Adipose tissue (tissue), 3 donors: ENCODE data around the gene FCAMR. TPM values are rescaled to one million over a fixed set of nuclear protein-coding genes. Genes with fewer than 3 reads are reported as not detected.

Experiments used
- H3K27ac ChIP-seq: one replicate; pipeline ENCODE4 v1.5.1; 2013; ENCODE audit warnings: low read depth, low read length
- WGBS, 3 donors: extraction: QIAGEN DNeasy Blood & Tissue Kit; methylation state at CpG; one replicate each; pipeline ENCODE4 v1.1.7; 2013; 5-methylcytosine and 5-hydroxymethylcytosine counted together
- polyA plus RNA-seq, 3 donors: library from polyadenylated mRNA; stranded (reverse); fragments of 200-250 nt; gene quantifications; one replicate each; pipeline ENCODE4 v1.2.3, GENCODE V29; 2013
- donor health status: healthy with polysubstance abuse.
- donor health status: Bipolar disorder and iron deficiency.
- donor health status: healthy.

The FCAMR gene, protein sequence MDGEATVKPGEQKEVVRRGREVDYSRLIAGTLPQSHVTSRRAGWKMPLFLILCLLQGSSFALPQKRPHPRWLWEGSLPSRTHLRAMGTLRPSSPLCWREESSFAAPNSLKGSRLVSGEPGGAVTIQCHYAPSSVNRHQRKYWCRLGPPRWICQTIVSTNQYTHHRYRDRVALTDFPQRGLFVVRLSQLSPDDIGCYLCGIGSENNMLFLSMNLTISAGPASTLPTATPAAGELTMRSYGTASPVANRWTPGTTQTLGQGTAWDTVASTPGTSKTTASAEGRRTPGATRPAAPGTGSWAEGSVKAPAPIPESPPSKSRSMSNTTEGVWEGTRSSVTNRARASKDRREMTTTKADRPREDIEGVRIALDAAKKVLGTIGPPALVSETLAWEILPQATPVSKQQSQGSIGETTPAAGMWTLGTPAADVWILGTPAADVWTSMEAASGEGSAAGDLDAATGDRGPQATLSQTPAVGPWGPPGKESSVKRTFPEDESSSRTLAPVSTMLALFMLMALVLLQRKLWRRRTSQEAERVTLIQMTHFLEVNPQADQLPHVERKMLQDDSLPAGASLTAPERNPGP
- polyA plus RNA-seq: under 1 TPM in 1 of 3 donors, not detected in 2; 0.90 TPM

GRCh38 chr1:206970446-206970845, at the start of gene FCAMR:
Gene FCAMR, minus strand, starts transcription at chr1:206970460. Its CDS starts 335 bp downstream, at chr1:206970125.
- no peak within 1 kb of the TSS for H3K27ac ChIP-seq
- WGBS, 3 donors: 56 to 84% (median 74%) methylated on average over 2 of the region's 2 CpGs

DNA sequence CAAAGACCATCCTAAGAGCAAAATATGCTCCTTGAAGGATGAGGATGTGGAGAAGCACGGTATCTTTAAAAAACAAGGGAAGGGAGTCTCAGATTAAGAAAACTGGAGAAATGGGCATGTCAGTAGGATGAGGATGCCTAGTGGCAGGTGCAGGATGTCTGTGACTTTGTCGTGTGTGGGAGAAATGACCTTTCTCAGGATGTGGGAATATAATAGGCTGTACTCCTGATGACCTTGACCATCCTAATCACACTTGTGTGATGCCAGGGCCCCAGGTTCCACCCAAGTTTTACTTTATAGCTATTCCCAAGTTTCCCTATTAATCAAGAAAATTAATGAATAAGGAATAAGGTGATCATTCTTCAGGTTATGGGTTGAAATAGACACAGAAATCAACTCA, 49.4 kb upstream of the FCAMR start:
- no peak overlapping the region for H3K27ac ChIP-seq
- WGBS, 3 donors: 48 to 79% (median 65%) methylated on average over 2 of the region's 2 CpGs

- 83 to 93% (median 83%) methylated on average over 2 of the region's 2 CpGs for WGBS, 3 donors
- H3K27ac ChIP-seq: no peak overlapping the region
Measured at GRCh38 chr1:207019161-207019560, 48.9 kb upstream of the FCAMR start.

DNA sequence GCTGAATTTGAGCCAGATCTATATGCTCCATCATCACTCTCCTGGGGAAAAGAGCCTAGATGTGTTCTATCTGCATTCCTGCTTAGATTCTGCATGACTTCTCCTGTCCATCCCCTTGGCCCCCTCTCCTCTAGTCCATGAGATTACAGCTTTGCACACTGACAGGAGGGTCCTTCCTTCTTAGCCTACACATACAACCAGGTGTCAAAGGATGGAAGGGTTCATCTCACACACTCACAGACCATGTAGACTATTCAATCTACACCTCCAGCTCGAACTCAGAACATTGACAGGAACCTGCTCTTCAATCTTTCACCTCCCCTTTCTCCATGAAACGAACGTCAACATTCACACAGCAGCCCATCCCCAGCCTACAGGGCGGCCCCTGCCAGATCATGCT, 48.4 kb upstream of the FCAMR start:
- 81 to 91% (median 90%) methylated on average over 4 of the region's 4 CpGs for WGBS, 3 donors
- no peak overlapping the region for H3K27ac ChIP-seq

GRCh38 chr1:207017615-207018559, 47.6 kb upstream of the FCAMR start:
- H3K27ac ChIP-seq: no peak overlapping the region

GRCh38 chr1:207015791-207016190, 45.5 kb upstream of the FCAMR start:
- no peak overlapping the region for H3K27ac ChIP-seq
- 89 to 93% (median 90%) methylated on average over 3 of the region's 3 CpGs for WGBS, 3 donors

More at GRCh38 chr1:207017615-207018559, 47.6 kb upstream of the FCAMR start:
- WGBS, 3 donors: 44 to 68% (median 65%) methylated on average over 7 of the region's 7 CpGs

- WGBS, 3 donors: 89 to 96% (median 94%) methylated on average over 3 of the region's 3 CpGs
- H3K27ac ChIP-seq: no peak overlapping the region
Measured at GRCh38 chr1:207014728-207015127, 44.5 kb upstream of the FCAMR start.

GRCh38 chr1:207013321-207014085, 43.2 kb upstream of the FCAMR start:
- 63 to 73% (median 71%) methylated on average over 6 of the region's 6 CpGs for whole genome bisulfite sequencing, 3 donors
- no peak overlapping the region for H3K27ac ChIP-seq

GRCh38 chr1:207010726-207011125, 40.5 kb upstream of the FCAMR start:
- no peak overlapping the region for H3K27ac ChIP-seq
- 94 to 99% (median 96%) methylated on average over 2 of the region's 2 CpGs for WGBS, 3 donors

DNA sequence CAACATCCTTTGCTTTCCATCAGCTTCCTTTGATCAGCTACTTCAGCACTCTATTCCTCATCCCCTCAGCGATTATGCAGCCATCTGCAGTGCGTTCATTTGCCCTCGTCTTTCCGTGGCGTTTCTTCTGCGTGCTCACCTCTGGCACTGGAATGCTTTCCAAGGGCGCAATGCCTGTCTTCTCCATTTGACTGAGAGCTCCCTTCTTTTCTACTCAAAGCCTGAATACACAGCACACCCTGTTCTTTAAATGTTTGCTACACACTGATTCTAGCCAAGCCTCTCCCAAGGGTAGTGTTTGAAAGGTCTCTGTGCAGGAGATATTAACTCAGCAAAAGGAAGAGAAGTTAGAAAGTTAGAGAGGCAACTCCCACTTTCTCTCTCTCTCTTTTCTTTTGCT, 39.7 kb upstream of the FCAMR start:
- 65 to 74% (median 66%) methylated on average over 7 of the region's 7 CpGs for WGBS, 3 donors
- no peak overlapping the region for H3K27ac ChIP-seq

- H3K27ac ChIP-seq: no peak overlapping the region
- WGBS, 3 donors: 82 to 91% (median 91%) methylated on average over 10 of the region's 10 CpGs
Measured at GRCh38 chr1:207009182-207009850, 39.1 kb upstream of the FCAMR start.

DNA sequence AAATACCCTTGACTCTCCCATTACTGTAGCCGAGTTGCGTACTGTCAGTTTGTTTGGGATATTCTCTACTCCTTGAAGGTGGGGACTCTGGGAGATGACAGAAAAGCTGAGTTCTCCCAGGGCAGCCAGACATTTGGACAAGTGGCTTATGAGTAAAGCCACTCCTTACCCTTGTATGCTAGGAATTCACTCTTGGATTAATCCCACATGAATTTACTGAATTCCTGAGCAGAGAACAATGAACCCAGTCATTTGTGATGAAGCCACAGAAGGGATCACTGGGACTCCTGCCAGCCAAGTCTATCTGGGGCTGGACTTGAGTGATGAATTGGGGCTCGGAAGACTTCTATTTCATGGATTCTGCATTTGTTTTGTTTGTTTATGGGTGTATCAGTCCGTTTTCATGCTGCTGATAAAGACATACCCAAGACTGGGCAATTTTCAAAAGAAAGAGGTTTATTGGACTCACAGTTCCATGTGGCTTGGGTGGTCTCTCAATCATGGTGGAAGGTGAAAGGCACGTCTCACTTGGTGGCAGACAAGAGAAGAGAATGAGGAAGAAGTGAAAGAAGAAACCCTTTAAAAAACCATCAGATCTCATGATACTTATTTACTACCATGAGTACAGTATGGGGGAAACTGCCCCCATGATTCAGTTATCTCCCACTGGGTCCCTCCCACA, 37.2 kb upstream of the FCAMR start:
- H3K27ac ChIP-seq: no peak overlapping the region
- WGBS, 3 donors: 58 to 79% (median 67%) methylated on average over 5 of the region's 5 CpGs

GRCh38 chr1:207006914-207007313, 36.7 kb upstream of the FCAMR start:
- WGBS, 3 donors: 61 to 73% (median 68%) methylated on average over 3 of the region's 3 CpGs
- no peak overlapping the region for H3K27ac ChIP-seq

- 70 to 89% (median 82%) methylated on average over 3 of the region's 3 CpGs for WGBS, 3 donors
- H3K27ac ChIP-seq: no peak overlapping the region
Measured at GRCh38 chr1:207006083-207006482, 35.8 kb upstream of the FCAMR start.

- no peak overlapping the region for H3K27ac ChIP-seq
- WGBS, 3 donors: 36 to 43% (median 37%) methylated on average over 9 of the region's 9 CpGs
Measured at GRCh38 chr1:207004931-207005830, 34.9 kb upstream of the FCAMR start.

DNA sequence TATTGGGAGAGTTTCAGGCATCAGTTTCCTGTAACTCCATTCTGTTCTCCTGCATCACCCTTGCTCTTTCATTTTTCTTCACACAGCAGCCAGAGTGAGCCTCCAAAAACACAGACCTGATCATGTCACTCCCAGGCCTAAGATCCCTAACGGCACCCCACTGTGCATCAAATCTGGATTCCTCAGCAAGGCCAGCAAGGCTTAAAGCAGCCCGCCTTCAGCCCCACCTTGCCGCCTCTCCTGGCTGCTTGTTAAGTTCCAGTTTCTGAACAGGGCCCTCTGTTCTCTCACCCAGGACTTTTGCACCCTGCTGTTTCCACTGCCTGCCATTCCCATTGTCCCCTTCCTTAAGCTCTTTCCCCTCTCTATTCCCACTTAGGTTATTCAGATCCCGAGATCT, 33.0 kb upstream of the FCAMR start:
- 87 to 93% (median 90%) methylated on average over 4 of the region's 4 CpGs for WGBS, 3 donors
- H3K27ac ChIP-seq: no peak overlapping the region
